22Rv1 (cell line): ENCODE results near the gene HNRNPF.

Experiments
- H3K27ac ChIP-seq: fragments of 450-650 bp; 2 replicates; pipeline ENCODE4 v1.5.1; 2017
- ZFX ChIP-seq: fragments of 450-650 bp; IDR thresholded peaks from 2 replicates; pipeline ENCODE4 v1.6.1; 2017; ENCODE audit warnings: antibody characterized with exemption, borderline replicate concordance
- TF ChIP-seq, protein P1 (sequence below): fragments of 450-650 bp; IDR thresholded peaks from 2 replicates; pipeline ENCODE4 v1.5.1; 2017; ENCODE audit warnings: mild to moderate bottlenecking

The HNRNPF gene

GRCh38 chr10:43444897-43445466 lies 36.0 kb upstream of the HNRNPF start:
- H3K27ac ChIP-seq = peak overlapping the region; percentile 37; the same call in 1 of the 2 replicates
- no peak for TF ChIP-seq ZFX
- TF ChIP-seq, protein P1, sequence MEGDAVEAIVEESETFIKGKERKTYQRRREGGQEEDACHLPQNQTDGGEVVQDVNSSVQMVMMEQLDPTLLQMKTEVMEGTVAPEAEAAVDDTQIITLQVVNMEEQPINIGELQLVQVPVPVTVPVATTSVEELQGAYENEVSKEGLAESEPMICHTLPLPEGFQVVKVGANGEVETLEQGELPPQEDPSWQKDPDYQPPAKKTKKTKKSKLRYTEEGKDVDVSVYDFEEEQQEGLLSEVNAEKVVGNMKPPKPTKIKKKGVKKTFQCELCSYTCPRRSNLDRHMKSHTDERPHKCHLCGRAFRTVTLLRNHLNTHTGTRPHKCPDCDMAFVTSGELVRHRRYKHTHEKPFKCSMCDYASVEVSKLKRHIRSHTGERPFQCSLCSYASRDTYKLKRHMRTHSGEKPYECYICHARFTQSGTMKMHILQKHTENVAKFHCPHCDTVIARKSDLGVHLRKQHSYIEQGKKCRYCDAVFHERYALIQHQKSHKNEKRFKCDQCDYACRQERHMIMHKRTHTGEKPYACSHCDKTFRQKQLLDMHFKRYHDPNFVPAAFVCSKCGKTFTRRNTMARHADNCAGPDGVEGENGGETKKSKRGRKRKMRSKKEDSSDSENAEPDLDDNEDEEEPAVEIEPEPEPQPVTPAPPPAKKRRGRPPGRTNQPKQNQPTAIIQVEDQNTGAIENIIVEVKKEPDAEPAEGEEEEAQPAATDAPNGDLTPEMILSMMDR = no peak

DNA sequence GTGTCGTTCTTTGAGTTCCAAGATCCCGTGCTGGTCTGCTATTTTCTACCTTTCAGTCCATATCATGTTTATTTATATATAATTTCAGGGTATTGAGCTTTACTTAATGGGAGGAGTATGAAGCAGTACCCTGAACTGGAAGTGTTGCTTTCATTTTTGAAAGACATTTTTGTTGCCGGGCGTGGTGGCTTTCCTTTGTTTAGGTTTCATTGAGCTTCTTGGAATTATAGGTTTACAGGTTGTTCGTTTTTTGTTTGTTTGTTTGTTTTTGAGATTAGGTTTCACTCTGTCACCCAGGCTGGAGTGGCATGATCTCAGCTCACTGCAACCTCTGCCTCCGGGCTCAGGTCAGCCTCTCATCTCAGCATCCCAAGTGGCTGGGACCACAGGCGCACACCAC lies 35.3 kb upstream of the HNRNPF start:
- TF ChIP-seq, protein P1 = no peak
- no peak for TF ChIP-seq ZFX
- H3K27ac ChIP-seq = peak overlapping the region; percentile 37

- TF ChIP-seq, protein P1 = no peak
- TF ChIP-seq ZFX = no peak
- no peak overlapping the region for H3K27ac ChIP-seq
Observed at GRCh38 chr10:43440463-43441134, 31.6 kb upstream of the HNRNPF start.

DNA sequence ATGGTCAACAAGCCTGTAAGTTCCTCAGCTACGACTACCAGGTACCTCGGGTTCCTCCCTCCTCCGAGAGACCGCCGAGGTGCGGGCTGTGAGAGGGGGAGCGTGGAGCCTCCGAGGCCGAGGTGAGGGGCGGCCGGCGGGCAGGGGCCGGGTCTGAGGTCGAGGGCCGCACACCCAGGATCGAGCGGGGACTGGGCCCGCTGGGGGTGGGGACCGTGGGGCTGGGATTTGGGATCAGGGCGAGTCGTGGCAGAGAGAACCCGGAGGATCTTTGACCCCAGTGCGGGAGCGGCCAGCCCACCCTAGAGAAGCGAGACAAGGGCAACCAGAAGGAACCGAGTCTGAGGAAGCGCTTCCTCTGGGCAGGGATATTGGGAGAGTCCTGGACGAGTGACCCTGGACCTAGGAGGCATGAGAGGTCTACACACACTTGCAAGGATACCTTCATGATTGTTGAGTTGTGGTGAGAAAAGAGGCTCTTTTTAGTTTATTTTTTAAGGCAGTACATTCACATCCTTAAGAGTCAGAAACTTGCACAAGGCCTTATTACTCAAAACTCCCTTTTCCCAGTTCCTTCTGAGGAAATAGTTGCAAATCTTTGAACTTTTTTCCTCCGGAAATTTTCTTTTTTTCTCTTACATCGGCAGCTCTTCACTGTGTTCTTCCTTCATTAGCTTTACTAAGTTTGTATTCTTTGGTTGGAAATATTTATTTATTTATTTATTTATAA lies 28.3 kb upstream of the HNRNPF start:
- H3K27ac ChIP-seq = peak overlapping the region; percentile 95
- TF ChIP-seq, protein P1 = no peak
- no peak for TF ChIP-seq ZFX

DNA sequence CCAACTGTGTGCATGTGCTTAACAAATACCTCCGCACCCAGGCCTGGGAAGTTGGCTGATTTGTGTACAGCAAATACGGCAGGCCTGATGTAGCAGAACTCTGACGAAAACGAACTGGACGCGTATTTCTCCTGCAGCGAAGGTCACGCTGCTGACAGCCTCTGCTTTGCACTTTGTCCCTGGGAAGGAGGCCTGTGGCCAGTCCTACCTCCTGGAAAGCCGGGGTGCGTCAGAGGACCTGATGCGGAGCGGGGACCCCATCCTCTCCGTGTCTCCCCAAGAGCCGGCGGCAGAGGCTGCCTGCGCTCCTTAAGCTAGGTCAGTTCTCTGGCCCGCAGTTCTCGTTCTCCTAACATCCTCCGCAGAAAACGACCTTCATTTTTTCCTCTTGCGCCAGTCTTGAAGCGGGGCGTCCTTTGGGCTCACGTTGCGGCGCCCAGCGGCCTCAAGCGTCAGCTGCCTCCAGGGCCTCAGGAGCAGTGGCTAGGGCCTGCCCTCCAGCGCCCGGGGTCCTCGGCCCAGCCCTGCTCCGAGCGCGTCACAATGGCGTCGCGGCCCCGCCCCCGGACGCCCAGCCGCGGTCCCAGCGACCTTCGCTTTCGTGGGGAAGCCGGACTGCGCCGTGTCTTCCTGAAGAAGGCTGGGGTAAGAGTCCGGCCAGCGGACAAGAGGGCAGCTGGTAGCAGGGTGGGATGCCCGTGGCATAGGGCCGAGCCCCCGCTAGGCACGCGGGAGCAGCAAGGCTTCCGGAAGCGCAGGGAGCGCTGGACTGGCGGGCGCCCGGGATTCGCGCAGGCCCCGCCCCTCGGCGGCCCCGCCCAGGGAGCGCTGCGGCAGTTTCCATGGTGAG lies 27.5 kb upstream of the HNRNPF start, which contains the start of gene ZNF487:
Gene ZNF487, plus strand, starts transcription at position 821 of the 850 bp plus-strand sequence. CDS start 38,703 bp downstream, outside the sequence.
- peak within 1 kb of the TSS; percentile 95 for H3K27ac ChIP-seq
- TF ChIP-seq, protein P1 = peak; percentile 25; the same call in 1 of the 2 replicates
- no peak for TF ChIP-seq ZFX

DNA sequence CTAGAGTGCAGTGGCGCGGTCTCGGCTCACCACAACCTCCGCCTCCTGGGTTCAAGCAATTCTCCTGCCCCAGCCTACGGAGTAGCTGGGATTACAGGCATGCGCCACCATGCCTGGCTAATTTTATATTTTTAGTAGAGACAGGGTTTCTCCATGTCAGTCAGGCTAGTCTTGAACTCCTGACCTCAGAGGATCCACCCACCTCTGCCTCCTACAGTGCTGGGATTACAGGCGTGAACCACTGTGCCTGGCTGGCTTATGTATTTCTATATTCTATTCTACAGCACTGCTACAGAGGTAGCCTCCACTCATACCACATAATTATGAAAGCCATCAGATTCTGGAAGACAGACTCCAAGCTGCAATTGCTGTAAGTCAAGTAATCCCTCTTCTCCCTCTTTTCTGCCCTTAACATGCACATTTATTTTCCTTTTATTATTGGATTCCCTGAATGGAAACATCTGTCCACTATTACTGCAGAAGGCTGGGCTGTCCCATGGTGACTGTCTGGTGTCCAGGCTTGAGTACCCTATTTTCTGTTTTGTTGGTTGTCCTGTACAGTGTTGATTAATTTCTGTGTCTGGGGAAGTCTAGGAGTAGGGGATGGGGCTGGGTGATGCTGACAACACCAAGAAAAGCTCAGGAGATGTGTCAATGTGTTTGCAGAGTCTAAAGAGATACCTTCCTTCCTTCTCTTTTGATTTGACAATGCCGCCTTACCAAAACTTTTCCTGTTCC lies 22.1 kb upstream of the HNRNPF start:
- H3K27ac ChIP-seq = no peak overlapping the region
- TF ChIP-seq, protein P1 = no peak
- no peak for TF ChIP-seq ZFX
